PC-9 (cell line): Measurements from ENCODE around the gene HACD2. TPM values are rescaled to one million over a fixed set of nuclear protein-coding genes. Genes with fewer than 3 reads are reported as not detected.

ENCODE experiments used
- BruUV-seq: library from RNA; stranded (reverse); fragments of 400-500 nt; replicated peaks from 2 replicates; lab custom pipeline; 2021; lab: Mats Ljungman, UMichigan
- CTCF ChIA-PET: fragments of 300-600 bp; sonication (Branson Sonifier 250); formaldehyde crosslinking; loops from one replicate; lab custom pipeline; 2022; ENCODE audit warnings: antibody characterized with exemption; lab: Charles Lee
- POLR2A ChIA-PET: fragments of 300-600 bp; sonication (Branson Sonifier 250); formaldehyde crosslinking; loops from one replicate; lab custom pipeline; 2022; ENCODE audit warnings: antibody characterized with exemption; ENCODE audit not compliant: unreplicated experiment; lab: Charles Lee
- DNase-seq, 2 experiments: peaks; one replicate each; pipeline versions ENCODE4 v3.0.0 to v3.0.0-alpha.2; 2015 to 2022; ENCODE audit warnings: mixed read lengths in 1 of 2
- H2AFZ ChIP-seq: fragments of 200-600 bp; sonication (generic); 2 replicates; pipeline ENCODE4 v1.8.1; 2017; ENCODE audit warnings: antibody characterized with exemption
- H3F3A ChIP-seq: fragments of 200-600 bp; sonication (generic); 2 replicates; pipeline ENCODE4 v1.8.1; 2017; ENCODE audit warnings: antibody characterized with exemption, mild to moderate bottlenecking, low read depth; ENCODE audit not compliant: insufficient read depth
- H3K27ac ChIP-seq: fragments of 200-600 bp; sonication (generic); 2 replicates; pipeline ENCODE4 v1.6.1; 2016; ENCODE audit warnings: mixed run types
- H3K27me3 ChIP-seq: fragments of 200-600 bp; sonication (generic); 2 replicates; pipeline ENCODE4 v1.6.1; 2016; ENCODE audit warnings: low read depth, mixed run types; ENCODE audit not compliant: insufficient read depth
- H3K36me3 ChIP-seq: fragments of 200-600 bp; sonication (generic); 2 replicates; pipeline ENCODE4 v1.6.1; 2016; ENCODE audit warnings: low read depth, mixed run types
- H3K4me1 ChIP-seq: fragments of 200-600 bp; sonication (generic); replicated peaks from 2 replicates; pipeline ENCODE4 v1.6.1; 2016; ENCODE audit warnings: mixed run types; ENCODE audit not compliant: insufficient read depth
- H3K4me2 ChIP-seq: fragments of 200-600 bp; sonication (generic); 2 replicates; pipeline ENCODE4 v1.6.1; 2017; ENCODE audit warnings: mixed run types
- H3K4me3 ChIP-seq: fragments of 200-600 bp; sonication (generic); 2 replicates; pipeline ENCODE4 v1.6.1; 2016; ENCODE audit warnings: mixed run types
- H3K79me2 ChIP-seq: fragments of 200-600 bp; sonication (generic); 2 replicates; pipeline ENCODE4 v1.6.1; 2017; ENCODE audit warnings: low read depth, mixed run types
- H3K9me2 ChIP-seq: fragments of 200-600 bp; sonication (generic); 2 replicates; pipeline ENCODE4 v1.8.1; 2017; ENCODE audit warnings: mild to moderate bottlenecking; ENCODE audit not compliant: insufficient read depth
- H3K9me3 ChIP-seq: fragments of 200-600 bp; sonication (generic); 2 replicates; pipeline ENCODE4 v1.8.1; 2016; ENCODE audit warnings: low read depth; ENCODE audit not compliant: insufficient read depth
- H4K20me1 ChIP-seq: fragments of 200-600 bp; sonication (generic); 2 replicates; pipeline ENCODE4 v1.8.1; 2017; ENCODE audit not compliant: insufficient read depth
- CTCF ChIP-seq: fragments of 200-600 bp; sonication (generic); conservative IDR thresholded peaks from 2 replicates; pipeline ENCODE4 v1.6.1; 2017; ENCODE audit warnings: mixed run types, antibody characterized with exemption, mild to moderate bottlenecking, moderate library complexity
- EZH2 ChIP-seq: fragments of 200-600 bp; sonication (generic); IDR thresholded peaks from 2 replicates; pipeline ENCODE4 v1.8.0; 2017; ENCODE audit warnings: antibody characterized with exemption, low read depth
- intact Hi-C: fragments of 100-400 bp; cut with micrococcal nuclease; formaldehyde crosslinking; loops from one replicate; pipeline ENCODE4 v1.10.0; 2022; ENCODE audit not compliant: unreplicated experiment
- total RNA-seq: library from RNA; stranded (reverse); gene quantifications from 2 replicates; pipeline ENCODE4 v1.2.3, GENCODE V29; 2021

HACD2 gene
- total RNA-seq, 1 experiment from 2014 or later: 53.3 TPM

GRCh38 chr3:123543950-123544349 is 40.9 kb downstream of the HACD2 start:
- Histone ChIP-seq H3F3A (no peaks in the 10 kb centered on the region), H3K9me3 (no peaks in the 10 kb centered on the region), H3K4me1 (no peaks in the 10 kb centered on the region), H3K79me2 (peaks cover 8% of the 10 kb centered on the region; the same call in 1 of the 2 replicates), H4K20me1 (peaks cover 14% of the 10 kb centered on the region), H3K9me2 (no peaks in the 10 kb centered on the region), H3K4me2 (no peak overlapping the region), H3K27ac (no peak overlapping the region), H3K27me3 (no peaks in the 10 kb centered on the region), H3K36me3 (no peaks in the 10 kb centered on the region), H3K4me3 (no peak overlapping the region), H2AFZ (no peak overlapping the region)
- ChIA-PET POLR2A (no interaction called here), CTCF (no interaction called here)
- intact Hi-C loops: no loop called here
- TF ChIP-seq EZH2: no peak
- TF ChIP-seq CTCF: no peak
- BruUV-seq: no TSS peak
- no peak for DNase-seq

GRCh38 chr3:123540285-123540684 is 44.6 kb downstream of the HACD2 start:
- no peaks in the 10 kb centered on the region for H3K9me3 ChIP-seq
- no peaks in the 10 kb centered on the region for H3F3A ChIP-seq
- no peaks in the 10 kb centered on the region for H3K4me1 ChIP-seq
- ChIA-PET CTCF (no interaction called here), POLR2A (no interaction called here)
- DNase-seq: no peak
- H3K9me2 ChIP-seq: no peaks in the 10 kb centered on the region
- H2AFZ ChIP-seq: no peak overlapping the region
- H3K27me3 ChIP-seq: no peaks in the 10 kb centered on the region
- no peaks in the 10 kb centered on the region; the same call in 1 of the 2 replicates for H3K79me2 ChIP-seq
- no peak overlapping the region for H3K27ac ChIP-seq
- H3K4me2 ChIP-seq: no peak overlapping the region
- H3K4me3 ChIP-seq: no peak overlapping the region
- H4K20me1 ChIP-seq: peaks cover 13% of the 10 kb centered on the region
- intact Hi-C loops: no loop called here
- TF ChIP-seq CTCF (no peak), EZH2 (no peak)
- no TSS peak for BruUV-seq
- H3K36me3 ChIP-seq: no peaks in the 10 kb centered on the region

DNA sequence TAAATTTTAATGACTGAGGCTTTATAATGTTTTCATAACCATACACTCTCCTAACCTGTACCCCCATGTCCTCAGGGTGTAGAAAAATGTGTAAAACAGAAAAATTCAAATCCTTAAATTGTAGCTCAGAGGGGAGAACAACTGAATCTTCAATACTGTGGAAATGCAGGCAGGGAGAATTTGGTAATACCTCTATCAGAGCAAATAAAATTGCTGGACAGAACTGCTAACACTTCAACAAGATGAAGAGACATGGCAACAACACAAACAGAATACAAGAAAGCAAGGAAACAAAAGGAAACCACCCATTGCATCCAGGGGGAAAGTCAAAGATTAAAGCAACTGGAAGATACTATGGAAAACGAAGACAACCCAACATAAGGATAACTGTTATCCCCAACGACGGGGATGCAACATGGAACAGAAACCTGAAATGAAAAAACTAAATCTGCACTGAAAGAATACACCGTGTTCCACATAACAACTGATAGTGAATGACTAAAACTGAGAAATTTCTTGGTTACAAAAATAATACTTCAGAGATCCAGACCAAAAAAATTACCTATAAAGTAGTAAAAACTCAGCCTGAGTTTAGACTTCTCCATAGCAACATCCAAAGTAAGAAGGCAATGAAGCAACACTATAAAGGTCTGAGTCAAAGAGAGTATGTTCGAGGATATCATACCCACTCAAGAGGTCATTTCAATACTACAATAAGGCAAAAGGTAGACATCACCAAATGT is 48.5 kb downstream of the HACD2 start:
- CTCF ChIA-PET: interaction anchor here (0.7 kb wide), 1 partner anchor 1840 kb away, joined by 7 read pairs; no protein-coding TSS in a partner anchor
- peaks cover 12% of the 10 kb centered on the region for H3K79me2 ChIP-seq

More for the DNA sequence above, 48.5 kb downstream of the HACD2 start:
- H3K27me3 ChIP-seq: no peaks in the 10 kb centered on the region
- POLR2A ChIA-PET: no interaction called here
- H3K36me3 ChIP-seq: no peaks in the 10 kb centered on the region
- H3K27ac ChIP-seq: no peak overlapping the region
- no TSS peak for BruUV-seq
- no peaks in the 10 kb centered on the region for H3K9me3 ChIP-seq
- DNase-seq: no peak
- H3K4me1 ChIP-seq: no peaks in the 10 kb centered on the region
- no peaks in the 10 kb centered on the region for H3K9me2 ChIP-seq
- TF ChIP-seq CTCF (no peak), EZH2 (no peak)
- H2AFZ ChIP-seq: no peak overlapping the region
- intact Hi-C loops: no loop called here
- no peak overlapping the region for H3K4me3 ChIP-seq
- H3F3A ChIP-seq: no peaks in the 10 kb centered on the region
- H3K4me2 ChIP-seq: no peak overlapping the region
- peaks cover 17% of the 10 kb centered on the region for H4K20me1 ChIP-seq
